HG03457 (cell line): Measurements from ENCODE around the gene BIN1.

Experiments
- ATAC-seq: cut with Tn5 transposase; IDR thresholded peaks from one replicate; pipeline ENCODE4 v1.9.1; 2021; ENCODE audit warnings: moderate number of reproducible peaks; ENCODE audit not compliant: unreplicated experiment

The BIN1 gene

GRCh38 chr2:127106991-127107621 is at the start of gene BIN1:
Gene BIN1 (minus strand): TSS chr2:127107154. CDS start chr2:127106943, 211 bp downstream.
- ATAC-seq, result peak; percentile 90

DNA sequence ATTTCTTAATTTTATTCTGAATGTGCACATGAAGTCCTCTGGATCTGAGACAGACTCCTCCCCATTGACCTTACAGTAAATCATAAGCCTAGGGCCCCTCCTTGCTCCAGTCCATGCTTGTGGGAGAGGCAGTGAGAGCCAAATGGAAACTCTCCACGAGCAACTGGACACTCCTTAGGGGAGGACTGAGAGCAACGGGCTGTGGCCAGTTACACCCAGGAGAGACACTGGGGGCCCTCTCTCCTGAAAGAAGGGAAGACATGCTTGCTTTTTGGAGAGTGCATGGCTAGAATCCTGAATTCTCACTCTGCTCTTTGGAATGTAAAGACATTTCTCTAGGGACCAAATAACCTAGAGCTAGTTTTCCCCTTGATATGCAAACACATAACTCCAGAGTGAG is 49.0 kb upstream of the BIN1 start:
- no peak for ATAC-seq

- ATAC-seq, result no peak
Measured at GRCh38 chr2:127155028-127155581, 48.2 kb upstream of the BIN1 start.

DNA sequence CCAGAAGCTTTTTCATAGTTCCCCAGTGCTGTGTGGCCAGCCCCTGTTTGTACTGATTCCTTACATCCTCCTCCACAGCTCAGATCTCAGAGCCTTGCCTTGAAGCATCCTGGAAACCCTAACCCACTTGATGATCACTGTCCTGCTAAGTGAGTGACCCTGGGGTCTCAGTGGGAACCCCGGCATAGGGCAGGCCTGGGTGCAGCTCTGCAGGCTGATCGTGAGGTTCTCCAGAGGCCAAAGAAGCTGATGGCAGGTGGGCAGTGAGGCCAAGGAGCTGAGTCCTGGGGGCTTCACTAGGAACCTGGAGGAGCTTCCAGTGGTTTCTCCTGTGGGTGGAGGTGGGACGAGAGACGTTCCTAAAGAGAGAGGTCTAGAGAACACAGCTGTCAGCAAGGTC is 47.4 kb upstream of the BIN1 start:
- ATAC-seq, result no peak

GRCh38 chr2:127153691-127154158 is 46.8 kb upstream of the BIN1 start:
- ATAC-seq, result no peak

DNA sequence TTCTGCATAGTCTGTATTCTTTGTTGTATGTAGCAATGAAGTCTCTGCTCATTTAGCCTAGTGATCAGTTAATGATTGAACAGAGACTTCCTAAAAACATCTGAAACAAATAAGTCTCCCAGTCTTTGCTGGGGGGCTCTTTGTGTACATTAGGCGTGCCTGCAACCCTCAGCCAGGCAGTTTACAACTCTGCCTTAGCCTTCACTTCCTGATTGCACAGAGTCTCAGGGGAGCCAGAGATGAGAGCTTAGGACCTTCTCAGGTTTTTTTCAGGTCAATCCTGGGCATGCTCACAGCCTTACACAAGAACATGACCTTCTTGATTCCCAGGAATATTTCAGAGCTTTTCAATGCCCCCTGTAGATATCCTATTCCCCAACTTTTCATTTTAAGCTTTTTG is 44.0 kb upstream of the BIN1 start:
- no peak for ATAC-seq

- ATAC-seq, result no peak
Measured at GRCh38 chr2:127149384-127149783, 42.4 kb upstream of the BIN1 start.

DNA sequence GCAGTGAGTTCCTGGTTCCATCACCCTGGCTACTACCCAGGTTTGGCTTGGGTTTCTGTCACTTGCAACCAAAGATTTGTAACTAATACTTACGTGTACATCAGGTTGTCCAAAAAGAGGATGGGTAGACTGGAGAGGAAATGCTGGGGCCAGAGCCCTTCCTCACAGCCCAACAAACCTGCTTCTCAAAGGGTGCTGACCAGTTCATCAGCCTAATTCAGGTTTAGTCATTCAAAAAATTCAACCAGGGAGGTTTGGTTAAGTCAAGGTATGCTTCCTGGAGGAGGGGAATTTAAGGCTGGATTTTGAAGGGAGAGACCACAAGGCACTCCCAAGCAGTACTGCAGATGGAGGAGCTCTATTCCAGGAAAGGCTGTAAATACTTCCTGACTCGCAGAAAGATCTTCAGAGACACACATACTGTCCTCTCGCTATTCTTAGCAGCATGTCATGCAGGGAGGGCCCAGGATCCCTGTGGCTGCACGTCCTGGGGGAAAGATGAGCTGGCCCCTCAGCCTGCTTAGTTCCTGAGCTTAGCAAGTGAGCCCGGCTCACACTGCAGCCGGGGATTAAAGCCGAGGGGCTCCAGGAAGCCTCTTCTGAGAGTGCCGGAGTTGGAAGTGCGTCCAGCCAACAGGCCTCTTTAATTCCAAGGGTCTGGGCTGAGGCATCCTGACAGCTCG is 40.0 kb upstream of the BIN1 start:
- no peak for ATAC-seq

- ATAC-seq, result no peak
Measured at GRCh38 chr2:127146071-127146725, 39.2 kb upstream of the BIN1 start.

DNA sequence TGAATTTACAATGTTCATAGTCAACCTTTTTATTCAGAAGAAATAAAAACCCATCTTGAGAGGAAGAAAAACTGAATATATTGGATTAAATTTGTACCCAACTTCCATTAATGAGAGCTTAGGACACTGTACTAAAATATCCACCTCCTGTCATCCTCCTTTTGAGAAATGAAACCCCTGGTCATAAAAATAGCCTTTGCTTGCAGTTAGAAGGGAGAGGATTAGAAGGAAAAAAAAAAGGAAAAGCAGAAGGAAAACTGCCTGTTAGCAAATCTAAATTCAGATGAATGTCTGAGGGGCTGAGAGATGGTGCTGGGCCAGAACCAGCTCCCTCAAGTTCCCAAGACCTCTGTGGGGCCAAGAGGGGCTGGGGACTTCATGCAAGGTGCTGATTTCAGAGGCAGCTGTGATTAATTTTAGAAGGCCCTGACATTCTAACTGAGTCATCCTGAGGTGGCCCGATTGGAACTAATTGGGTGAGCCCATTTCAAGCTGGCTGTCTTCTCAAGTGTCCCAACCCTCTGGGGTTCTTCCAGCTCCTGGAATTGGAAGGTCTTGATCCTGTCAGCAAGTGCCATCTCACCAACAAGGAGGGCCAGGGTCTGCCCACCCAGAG is 38.4 kb upstream of the BIN1 start:
- no peak for ATAC-seq

DNA sequence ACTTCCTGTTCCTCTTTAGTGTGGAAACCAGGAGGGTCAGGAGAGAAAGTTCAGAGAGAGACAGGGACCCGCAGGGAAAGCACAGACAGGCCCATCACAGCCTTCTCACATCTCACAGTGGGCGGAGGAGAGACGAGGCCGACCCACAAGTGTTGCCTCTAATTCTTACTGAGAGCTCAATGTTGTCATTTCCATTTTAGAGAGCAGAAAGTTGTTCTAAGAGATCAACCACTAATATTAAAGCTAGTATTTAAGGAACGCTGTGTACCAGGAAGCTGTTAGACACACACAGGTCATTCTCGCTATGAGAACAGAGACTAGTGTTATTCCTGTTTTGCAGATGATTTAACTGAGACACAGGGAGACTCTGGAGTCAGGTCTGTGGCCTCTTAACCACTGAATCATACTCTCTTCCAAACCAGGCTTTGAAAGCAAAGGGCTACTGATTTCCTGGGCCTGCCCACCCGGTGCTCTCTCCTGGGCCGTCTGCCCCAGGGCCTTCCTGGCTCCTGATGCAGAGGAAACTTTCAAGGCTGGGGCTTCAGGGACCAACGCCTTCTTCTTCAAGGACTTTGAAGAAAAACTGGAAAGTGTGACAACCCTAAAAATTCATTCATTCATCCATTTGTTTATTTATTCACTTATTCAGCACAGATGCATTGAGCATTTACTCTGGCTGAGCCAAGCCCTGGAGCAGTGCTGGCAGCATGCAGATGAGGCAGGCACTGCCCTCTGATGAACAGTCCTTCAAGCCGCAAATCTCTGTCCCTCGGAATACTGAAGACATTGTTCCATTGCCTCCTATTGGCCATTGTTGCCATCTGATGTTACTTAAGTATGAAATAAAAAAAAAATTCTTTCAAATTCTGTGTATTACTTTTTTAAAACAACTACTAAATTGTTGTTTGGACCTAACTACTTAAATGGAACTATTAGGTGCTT is 37.2 kb upstream of the BIN1 start:
- no peak for ATAC-seq

GRCh38 chr2:127142663-127143630 is 36.0 kb upstream of the BIN1 start:
- no peak for ATAC-seq

- no peak for ATAC-seq
Measured at GRCh38 chr2:127140538-127140937, 33.6 kb upstream of the BIN1 start.

- no peak for ATAC-seq
Measured at GRCh38 chr2:127139766-127140165, 32.8 kb upstream of the BIN1 start.

GRCh38 chr2:127138281-127138680 is 31.3 kb upstream of the BIN1 start:
- ATAC-seq, result no peak

GRCh38 chr2:127137741-127138140 is 30.8 kb upstream of the BIN1 start:
- ATAC-seq, result no peak

- ATAC-seq, result no peak
Measured at GRCh38 chr2:127137225-127137624, 30.3 kb upstream of the BIN1 start.

- ATAC-seq, result no peak
Measured at GRCh38 chr2:127134833-127135830, 28.2 kb upstream of the BIN1 start.
